ENCODE data around the gene RCBTB2. TPM values are rescaled to one million over a fixed set of nuclear protein-coding genes. Genes with fewer than 3 reads are reported as not detected.
A peak's percentile ranks its signal among the peaks of the same experiment; 100 is the strongest.

RCBTB2 gene
- total RNA-seq, 1 donor: 10.5 TPM

DNA sequence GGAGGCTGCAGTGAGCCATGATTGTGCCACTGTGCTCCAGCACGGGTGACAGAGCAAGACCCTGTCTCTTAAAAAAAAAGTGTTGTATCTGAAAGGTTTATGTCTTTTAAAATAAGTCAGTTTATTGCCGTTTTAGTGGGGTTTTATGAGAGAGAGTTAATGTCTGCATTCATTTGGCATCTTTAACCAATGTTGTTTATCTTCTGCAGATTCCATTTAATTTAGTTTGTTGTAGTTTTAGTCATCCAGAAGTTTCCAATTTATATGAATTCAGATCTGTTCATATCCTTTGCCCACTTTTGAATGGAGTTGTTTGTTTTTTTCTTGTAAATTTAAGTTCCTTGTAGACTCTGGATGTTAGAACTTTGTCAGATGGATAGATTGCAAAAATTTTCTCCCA lies 83.2 kb downstream of the RCBTB2 start:
- Histone ChIP-seq H3K27ac (ENCODE audit: low read depth, low read length) (peak overlapping the region; percentile 50), H3K27me3 (ENCODE audit: insufficient read depth, low read length) (no peaks in the 10 kb centered on the region), H2AFZ (ENCODE audit: low read length) (no peak overlapping the region), H4K20me1 (ENCODE audit: insufficient read depth, low read length) (no peaks in the 10 kb centered on the region), H3K9me3 (ENCODE audit: low read depth, low read length) (no peaks in the 10 kb centered on the region), H3K36me3 (ENCODE audit: insufficient read depth, low read length) (peaks cover 10% of the 10 kb centered on the region), H3K4me2 (ENCODE audit: insufficient read depth, low read length) (peak overlapping the region; percentile 59), H3K4me1 (ENCODE audit: insufficient read depth, low read length) (peaks cover 29% of the 10 kb centered on the region), H3K4me3 (ENCODE audit: insufficient read depth, low read length) (no peak overlapping the region), H3K79me2 (ENCODE audit: insufficient read depth, low read length) (peaks cover 21% of the 10 kb centered on the region)
- DNase-seq (ENCODE audit: insufficient read length, low spot score, missing footprints): no peak
- TF ChIP-seq, protein P1, sequence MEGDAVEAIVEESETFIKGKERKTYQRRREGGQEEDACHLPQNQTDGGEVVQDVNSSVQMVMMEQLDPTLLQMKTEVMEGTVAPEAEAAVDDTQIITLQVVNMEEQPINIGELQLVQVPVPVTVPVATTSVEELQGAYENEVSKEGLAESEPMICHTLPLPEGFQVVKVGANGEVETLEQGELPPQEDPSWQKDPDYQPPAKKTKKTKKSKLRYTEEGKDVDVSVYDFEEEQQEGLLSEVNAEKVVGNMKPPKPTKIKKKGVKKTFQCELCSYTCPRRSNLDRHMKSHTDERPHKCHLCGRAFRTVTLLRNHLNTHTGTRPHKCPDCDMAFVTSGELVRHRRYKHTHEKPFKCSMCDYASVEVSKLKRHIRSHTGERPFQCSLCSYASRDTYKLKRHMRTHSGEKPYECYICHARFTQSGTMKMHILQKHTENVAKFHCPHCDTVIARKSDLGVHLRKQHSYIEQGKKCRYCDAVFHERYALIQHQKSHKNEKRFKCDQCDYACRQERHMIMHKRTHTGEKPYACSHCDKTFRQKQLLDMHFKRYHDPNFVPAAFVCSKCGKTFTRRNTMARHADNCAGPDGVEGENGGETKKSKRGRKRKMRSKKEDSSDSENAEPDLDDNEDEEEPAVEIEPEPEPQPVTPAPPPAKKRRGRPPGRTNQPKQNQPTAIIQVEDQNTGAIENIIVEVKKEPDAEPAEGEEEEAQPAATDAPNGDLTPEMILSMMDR (IDR thresholded peaks at IDR 0.05; ENCODE audit: extremely low read depth, low read depth, low read length): no peak

DNA sequence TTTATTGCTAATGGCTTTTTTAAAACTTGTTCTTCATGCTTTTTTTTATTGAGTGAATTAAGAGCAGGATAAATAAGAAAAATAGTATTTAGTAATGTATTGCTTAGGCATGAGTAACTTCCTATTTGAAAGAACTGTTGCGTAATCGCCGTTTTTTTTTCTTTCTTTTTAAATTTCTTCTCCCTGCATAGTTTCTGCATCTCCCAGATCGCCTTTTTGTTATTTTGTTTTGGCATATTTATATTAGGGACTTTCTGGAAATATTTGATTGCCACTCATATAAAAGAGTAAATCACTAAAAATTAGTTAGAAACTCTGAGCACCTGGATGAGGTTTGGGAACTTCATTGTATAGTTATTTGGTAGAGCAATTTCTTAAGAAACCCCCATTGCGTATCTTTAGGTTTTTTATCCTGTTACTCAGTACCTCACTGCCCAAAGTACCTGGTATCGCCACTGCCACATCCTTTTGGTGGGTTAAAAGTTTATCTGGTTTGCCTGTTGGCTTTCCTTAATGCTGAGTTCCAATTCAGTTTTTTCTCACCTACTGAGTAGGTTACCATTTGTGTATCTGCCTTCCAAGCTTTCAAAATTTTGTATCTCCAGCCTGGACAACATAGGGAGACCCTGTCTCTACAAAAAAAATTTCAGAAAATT lies 83.8 kb downstream of the RCBTB2 start:
- H3K27me3 ChIP-seq (ENCODE audit: insufficient read depth, low read length): no peaks in the 10 kb centered on the region
- H4K20me1 ChIP-seq (ENCODE audit: insufficient read depth, low read length): no peaks in the 10 kb centered on the region
- no peak overlapping the region for H2AFZ ChIP-seq (ENCODE audit: low read length)
- TF ChIP-seq, protein P1 (IDR thresholded peaks at IDR 0.05; ENCODE audit: extremely low read depth, low read depth, low read length): no peak
- H3K79me2 ChIP-seq (ENCODE audit: insufficient read depth, low read length): peaks cover 21% of the 10 kb centered on the region
- DNase-seq (ENCODE audit: insufficient read length, low spot score, missing footprints): no peak
- H3K4me1 ChIP-seq (ENCODE audit: insufficient read depth, low read length): peaks cover 29% of the 10 kb centered on the region
- H3K9me3 ChIP-seq (ENCODE audit: low read depth, low read length): no peaks in the 10 kb centered on the region
- peak overlapping the region; percentile 8 for H3K4me3 ChIP-seq (ENCODE audit: insufficient read depth, low read length)
- H3K4me2 ChIP-seq (ENCODE audit: insufficient read depth, low read length): peak overlapping the region; percentile 59
- H3K27ac ChIP-seq (ENCODE audit: low read depth, low read length): peak overlapping the region; percentile 50
- H3K36me3 ChIP-seq (ENCODE audit: insufficient read depth, low read length): peaks cover 6% of the 10 kb centered on the region

DNA sequence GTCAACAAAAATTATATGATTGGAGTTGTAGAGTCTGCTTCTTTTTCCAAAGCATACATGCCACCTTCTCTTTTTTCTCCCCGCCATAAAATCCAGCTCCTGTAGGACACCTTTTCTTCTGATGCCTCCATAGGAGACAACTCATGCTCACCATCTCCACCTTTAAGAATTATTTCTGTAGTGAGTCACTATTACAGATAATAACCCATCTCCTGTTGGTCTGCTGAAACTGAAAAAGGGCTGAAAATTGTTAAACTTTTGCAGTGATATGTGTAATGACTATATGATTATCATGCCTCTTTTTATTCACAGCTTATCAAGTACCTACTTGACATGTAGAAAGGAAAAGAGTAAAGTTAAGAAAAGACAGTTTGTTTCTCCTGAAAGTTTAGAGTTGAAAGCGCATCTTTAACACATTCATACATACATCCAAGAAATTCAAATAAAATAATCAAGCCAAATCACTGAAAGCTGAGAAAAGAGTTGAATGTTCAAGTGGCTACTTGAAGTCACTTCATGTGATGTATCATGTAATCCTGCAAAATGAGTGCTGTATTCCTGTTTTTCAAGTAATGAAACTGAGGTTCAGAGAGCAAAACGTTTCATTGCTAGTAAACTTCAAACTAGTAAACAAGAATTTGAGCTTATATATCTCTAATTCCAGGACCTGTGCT lies 84.5 kb downstream of the RCBTB2 start:
- Histone ChIP-seq H3K27me3 (ENCODE audit: insufficient read depth, low read length) (no peaks in the 10 kb centered on the region), H3K79me2 (ENCODE audit: insufficient read depth, low read length) (peaks cover 20% of the 10 kb centered on the region), H4K20me1 (ENCODE audit: insufficient read depth, low read length) (no peaks in the 10 kb centered on the region), H3K4me2 (ENCODE audit: insufficient read depth, low read length) (peak overlapping the region; percentile 59), H3K36me3 (ENCODE audit: insufficient read depth, low read length) (peaks cover 3% of the 10 kb centered on the region), H3K9me3 (ENCODE audit: low read depth, low read length) (no peaks in the 10 kb centered on the region), H3K4me3 (ENCODE audit: insufficient read depth, low read length) (no peak overlapping the region), H3K27ac (ENCODE audit: low read depth, low read length) (peak overlapping the region; percentile 50), H3K4me1 (ENCODE audit: insufficient read depth, low read length) (peaks cover 29% of the 10 kb centered on the region), H2AFZ (ENCODE audit: low read length) (no peak overlapping the region)
- no peak for DNase-seq (ENCODE audit: insufficient read length, low spot score, missing footprints)
- TF ChIP-seq, protein P1 (IDR thresholded peaks at IDR 0.05; ENCODE audit: extremely low read depth, low read depth, low read length): no peak

DNA sequence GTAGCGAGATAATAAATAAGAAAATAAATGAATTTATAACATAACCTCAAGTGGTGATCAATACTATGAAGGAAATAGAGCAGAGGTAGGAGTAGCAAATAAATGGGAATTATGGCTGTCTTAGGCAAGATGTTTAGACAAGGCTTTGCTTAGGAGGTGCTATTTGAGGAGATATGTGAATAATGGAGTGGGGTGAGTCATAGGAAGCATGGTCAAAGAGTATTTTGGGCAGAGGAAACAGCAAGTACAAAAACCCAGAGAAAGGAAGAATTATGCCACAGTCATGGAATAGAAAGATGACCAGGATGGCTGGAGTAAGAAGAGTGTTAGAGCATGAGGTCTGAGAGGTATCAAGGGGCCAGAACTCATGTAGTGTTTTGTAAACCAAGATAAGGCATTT lies 86.4 kb downstream of the RCBTB2 start:
- Histone ChIP-seq H3K9me3 (ENCODE audit: low read depth, low read length) (no peaks in the 10 kb centered on the region), H4K20me1 (ENCODE audit: insufficient read depth, low read length) (no peaks in the 10 kb centered on the region), H3K4me2 (ENCODE audit: insufficient read depth, low read length) (peak overlapping the region; percentile 24), H3K4me1 (ENCODE audit: insufficient read depth, low read length) (peaks cover 29% of the 10 kb centered on the region), H2AFZ (ENCODE audit: low read length) (no peak overlapping the region), H3K36me3 (ENCODE audit: insufficient read depth, low read length) (no peaks in the 10 kb centered on the region), H3K4me3 (ENCODE audit: insufficient read depth, low read length) (no peak overlapping the region), H3K27ac (ENCODE audit: low read depth, low read length) (peak overlapping the region; percentile 34), H3K27me3 (ENCODE audit: insufficient read depth, low read length) (no peaks in the 10 kb centered on the region), H3K79me2 (ENCODE audit: insufficient read depth, low read length) (peaks cover 13% of the 10 kb centered on the region)
- TF ChIP-seq, protein P1 (IDR thresholded peaks at IDR 0.05; ENCODE audit: extremely low read depth, low read depth, low read length): no peak
- DNase-seq (ENCODE audit: insufficient read length, low spot score, missing footprints): no peak

All from osteoblast (primary cell).